Measurements from ENCODE around the gene LMNA. TPM values are rescaled to one million over a fixed set of nuclear protein-coding genes. Genes with fewer than 3 reads are reported as not detected.

The LMNA gene
- total and polyA plus RNA-seq, 2 donors (not counting 1 experiment from before 2014, with no cell fraction given), result 19.4 to 28.7 TPM

DNA sequence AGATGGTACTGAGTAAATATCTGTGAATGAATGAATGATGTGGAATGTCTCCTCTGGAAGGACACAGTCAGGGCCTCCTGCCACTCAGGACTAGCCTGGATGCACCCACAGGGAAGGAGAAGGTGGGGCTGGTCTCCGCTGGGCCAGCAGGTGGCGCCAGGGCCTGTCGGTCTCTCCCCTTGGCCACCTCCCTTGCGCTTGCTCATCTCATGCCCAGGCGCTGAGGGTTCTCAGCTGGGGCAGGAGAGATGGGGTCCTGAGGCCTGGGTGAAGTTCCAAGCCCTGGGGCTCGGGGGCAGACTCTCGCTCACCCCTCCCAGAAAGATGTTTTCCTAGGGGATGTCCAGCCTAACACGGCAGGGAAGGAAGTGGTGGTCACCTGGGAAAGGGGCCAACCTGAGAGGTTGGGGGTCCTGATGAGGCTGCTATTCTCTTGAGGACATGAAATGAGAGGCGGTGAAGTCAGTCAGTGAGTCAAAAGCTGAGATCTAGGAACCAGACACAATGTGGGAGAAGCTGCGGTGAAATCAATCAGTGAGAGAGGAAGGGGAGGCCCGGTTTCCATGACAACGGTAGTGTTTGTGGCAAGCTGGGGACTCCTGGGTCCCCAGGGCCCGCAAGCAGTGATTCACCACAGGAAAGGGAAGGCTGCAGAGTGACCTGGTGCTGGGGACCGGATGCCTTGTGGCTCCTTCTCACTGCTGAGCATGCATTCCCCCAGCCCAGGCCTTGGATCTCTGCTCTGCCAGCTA is 17.7 kb upstream of the LMNA start:
- Histone ChIP-seq H2AFZ (ENCODE audit: insufficient read depth, low read depth, low read length, poor library complexity, severe bottlenecking) (no peak overlapping the region), H3K4me1 (ENCODE audit: control insufficient read depth in 2 of 2, insufficient read depth in 2 of 2, low read length in 2 of 2) (peaks cover 23 to 24% of the 10 kb centered on the region in 2 donors), H3K36me3 (replicated peaks in 1 of 2; ENCODE audit: control extremely low read depth in 1 of 2, control insufficient read depth in 1 of 2, extremely low read depth in 1 of 2, insufficient read depth in 2 of 2, low read length in 1 of 2) (no peaks in the 10 kb centered on the region), H3K9ac (ENCODE audit: low read length) (peak overlapping the region; percentile 61), H3K27ac (ENCODE audit: low read length in 2 of 2) (peak overlapping the region; percentile 82 to 93), H3K79me2 (ENCODE audit: control insufficient read depth, insufficient read depth, low read length) (no peaks in the 10 kb centered on the region), H3K27me3 (replicated peaks in 1 of 4; ENCODE audit: control extremely low read depth in 1 of 4, control insufficient read depth in 3 of 4, insufficient read depth in 4 of 4, low read length in 3 of 4) (peaks cover 0 to 1% (median 0%) of the 10 kb centered on the region in 4 experiments), H4K20me1 (ENCODE audit: control insufficient read depth, insufficient read depth, low read length, poor library complexity, severe bottlenecking) (no peaks in the 10 kb centered on the region), H3K9me3 (ENCODE audit: control extremely low read depth in 1 of 3, control insufficient read depth in 2 of 3, insufficient read depth in 1 of 3, low read length in 2 of 3) (peaks cover 0 to 3% (median 0%) of the 10 kb centered on the region in 3 donors), H3K4me3 (ENCODE audit: control extremely low read depth in 1 of 5, extremely low read depth in 1 of 5, insufficient read depth in 1 of 5, low read depth in 2 of 5, low read length in 4 of 5) (peak overlapping the region in 3 of 5 experiments; percentile 3 to 47 (median 30)), H3K4me2 (replicated peaks; ENCODE audit: low read depth, low read length, poor library complexity, severe bottlenecking) (peak overlapping the region; percentile 81)
- intact Hi-C loops (cut with micrococcal nuclease), result loop anchor here (1.0 to 2.0 kb wide), 5 partner anchors 9 to 408 kb away; partner anchors contain the start of genes LMNA and PMF1
- DNase-seq (peak; percentile 97), ATAC-seq (ENCODE audit: low read depth) (peak; percentile 87)
- ChIA-PET POLR2A (interaction anchor here (0.9 to 5.2 kb wide), 8 partner anchors 9 to 128 kb away, joined by 3 to 29 read pairs (median 5); partner anchors contain the start of gene LMNA), CTCF (interaction anchor here (0.7 to 23.7 kb wide), 23 partner anchors 11 to 345 kb away, joined by 3 to 970 read pairs (median 5); partner anchors contain the start of genes LMNA, MEX3A, PMF1 and SMG5)
- 0% methylated on average over 10 of the region's 14 CpGs for WGBS (ENCODE audit: insufficient coverage)
- H3K4me3 Mint-ChIP-seq, result peak overlapping the region; percentile 72
- H3K9me3 Mint-ChIP-seq (ENCODE audit: insufficient read depth), result no peaks in the 10 kb centered on the region
- H3K27me3 Mint-ChIP-seq, result no peaks in the 10 kb centered on the region
- TF ChIP-seq, protein P1, sequence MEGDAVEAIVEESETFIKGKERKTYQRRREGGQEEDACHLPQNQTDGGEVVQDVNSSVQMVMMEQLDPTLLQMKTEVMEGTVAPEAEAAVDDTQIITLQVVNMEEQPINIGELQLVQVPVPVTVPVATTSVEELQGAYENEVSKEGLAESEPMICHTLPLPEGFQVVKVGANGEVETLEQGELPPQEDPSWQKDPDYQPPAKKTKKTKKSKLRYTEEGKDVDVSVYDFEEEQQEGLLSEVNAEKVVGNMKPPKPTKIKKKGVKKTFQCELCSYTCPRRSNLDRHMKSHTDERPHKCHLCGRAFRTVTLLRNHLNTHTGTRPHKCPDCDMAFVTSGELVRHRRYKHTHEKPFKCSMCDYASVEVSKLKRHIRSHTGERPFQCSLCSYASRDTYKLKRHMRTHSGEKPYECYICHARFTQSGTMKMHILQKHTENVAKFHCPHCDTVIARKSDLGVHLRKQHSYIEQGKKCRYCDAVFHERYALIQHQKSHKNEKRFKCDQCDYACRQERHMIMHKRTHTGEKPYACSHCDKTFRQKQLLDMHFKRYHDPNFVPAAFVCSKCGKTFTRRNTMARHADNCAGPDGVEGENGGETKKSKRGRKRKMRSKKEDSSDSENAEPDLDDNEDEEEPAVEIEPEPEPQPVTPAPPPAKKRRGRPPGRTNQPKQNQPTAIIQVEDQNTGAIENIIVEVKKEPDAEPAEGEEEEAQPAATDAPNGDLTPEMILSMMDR (IDR thresholded peaks at IDR 0.05), result peak; percentile 95
- no peak for TF ChIP-seq EZH2 (IDR thresholded peaks at IDR 0.05; ENCODE audit: borderline replicate concordance, insufficient read depth, low read depth, low read length, poor library complexity, severe bottlenecking)
- H3K4me1 Mint-ChIP-seq, result peaks cover 31% of the 10 kb centered on the region
- H3K27ac Mint-ChIP-seq, result peak overlapping the region; percentile 95
